Sigmoid colon (tissue), 7 donors: ENCODE measurements around the gene UPK1A. TPM values are rescaled to one million over a fixed set of nuclear protein-coding genes. Genes with fewer than 3 reads are reported as not detected.

ENCODE experiments used
- DNase-seq: peaks from one replicate; pipeline ENCODE4 v3.0.0-alpha.2; 2019
- H3K27ac ChIP-seq, 4 donors: fragments of 200-600 bp; sonication (generic); one replicate each; pipeline ENCODE4 v1.5.1; 2016 to 2019; ENCODE audit warnings: mild to moderate bottlenecking in 1 of 4
- H3K27me3 ChIP-seq, 3 donors: fragments of 200-600 bp; sonication (generic); one replicate each; pipeline ENCODE4 v1.5.1; 2019; ENCODE audit warnings: mild to moderate bottlenecking in 1 of 3
- H3K36me3 ChIP-seq, 4 donors: fragments of 200-600 bp; sonication (generic); one replicate each; pipeline ENCODE4 v1.5.1; 2016 to 2019
- H3K4me1 ChIP-seq, 4 donors: fragments of 200-600 bp; sonication (generic); one replicate each; pipeline ENCODE4 v1.5.1; 2017 to 2019
- H3K4me3 ChIP-seq, 4 donors: fragments of 200-600 bp; sonication (generic); one replicate each; pipeline ENCODE4 v1.5.1; 2017 to 2019; ENCODE audit warnings: mild to moderate bottlenecking in 2 of 4, moderate library complexity in 1 of 4
- H3K9me3 ChIP-seq, 4 donors: fragments of 200-600 bp in 3 of 4; sonication (generic) in 3 of 4; one replicate each; pipeline versions ENCODE4 v1.5.1 to v1.6.1; 2013 to 2019
- CTCF ChIP-seq, 4 experiments: fragments of 450-650 bp in 3 of 4; fragments of 200-600 bp in 1 of 4; IDR thresholded peaks; one replicate each; pipeline ENCODE4 v1.5.1; 2016 to 2019; ENCODE audit warnings: antibody characterized with exemption in 4 of 4, mild to moderate bottlenecking in 3 of 4, moderate library complexity in 2 of 4
- EP300 ChIP-seq, 4 donors: sonication (generic); formaldehyde crosslinking; IDR thresholded peaks; one replicate each; pipeline ENCODE4 v1.6.1; 2017; ENCODE audit warnings: antibody characterized with exemption in 4 of 4
- POLR2A ChIP-seq, 2 donors: fragments of 450-650 bp; IDR thresholded peaks; one replicate each; pipeline ENCODE4 v1.6.1; 2016; ENCODE audit warnings: antibody characterized with exemption in 2 of 2, mild to moderate bottlenecking in 2 of 2, moderate library complexity in 2 of 2
- POLR2AphosphoS5 ChIP-seq, 4 donors: sonication (generic); formaldehyde crosslinking; IDR thresholded peaks; one replicate each; pipeline ENCODE4 v1.6.1; 2017; ENCODE audit warnings: antibody characterized with exemption in 4 of 4
- WGBS, 2 donors: extraction: QIAGEN DNeasy Blood & Tissue Kit; methylation state at CpG; one replicate each; pipeline ENCODE4 v1.1.7; 2013; 5-methylcytosine and 5-hydroxymethylcytosine counted together
- intact Hi-C: fragments of 100-400 bp; cut with DNase I; formaldehyde crosslinking; loops from one replicate; pipeline ENCODE4 v1.15.1; 2023
- polyA plus RNA-seq, 3 donors: library from polyadenylated mRNA; stranded (reverse); fragments of 200-250 nt; gene quantifications; one replicate each; pipeline ENCODE4 v1.2.3, GENCODE V29; 2013
- total RNA-seq, 4 donors: library from RNA; depleted of rRNA; stranded (reverse); fragments of >200 nt; gene quantifications; one replicate each; pipeline ENCODE4 v1.1.0, GENCODE V29; 2016
- donor health status: healthy with polysubstance abuse.
- donor health status: Bipolar disorder and iron deficiency.
- donor health status: healthy.

UPK1A gene
- total and polyA plus RNA-seq, 7 donors, result 0.55 TPM; not detected in 6

- Histone ChIP-seq H3K27me3 (peaks cover 0 to 16% (median 0%) of the 10 kb centered on the region in 3 donors), H3K4me3 (no peak overlapping the region), H3K9me3 (no peaks in the 10 kb centered on the region), H3K4me1 (no peaks in the 10 kb centered on the region), H3K27ac (no peak overlapping the region), H3K36me3 (no peaks in the 10 kb centered on the region)
- intact Hi-C loops, result no loop called here
- no peak for DNase-seq
- no peak for TF ChIP-seq POLR2A (IDR thresholded peaks at IDR 0.05)
- no peak for TF ChIP-seq EP300 (IDR thresholded peaks at IDR 0.05)
- no peak for TF ChIP-seq CTCF (IDR thresholded peaks at IDR 0.05)
- TF ChIP-seq POLR2AphosphoS5 (IDR thresholded peaks at IDR 0.05), result no peak
- WGBS, 2 donors, result 95 to 99% methylated on average over 1 of the region's 1 CpG
These were observed 42.1 kb downstream of the UPK1A start for GRCh38 chr19:35708391-35708790.

DNA sequence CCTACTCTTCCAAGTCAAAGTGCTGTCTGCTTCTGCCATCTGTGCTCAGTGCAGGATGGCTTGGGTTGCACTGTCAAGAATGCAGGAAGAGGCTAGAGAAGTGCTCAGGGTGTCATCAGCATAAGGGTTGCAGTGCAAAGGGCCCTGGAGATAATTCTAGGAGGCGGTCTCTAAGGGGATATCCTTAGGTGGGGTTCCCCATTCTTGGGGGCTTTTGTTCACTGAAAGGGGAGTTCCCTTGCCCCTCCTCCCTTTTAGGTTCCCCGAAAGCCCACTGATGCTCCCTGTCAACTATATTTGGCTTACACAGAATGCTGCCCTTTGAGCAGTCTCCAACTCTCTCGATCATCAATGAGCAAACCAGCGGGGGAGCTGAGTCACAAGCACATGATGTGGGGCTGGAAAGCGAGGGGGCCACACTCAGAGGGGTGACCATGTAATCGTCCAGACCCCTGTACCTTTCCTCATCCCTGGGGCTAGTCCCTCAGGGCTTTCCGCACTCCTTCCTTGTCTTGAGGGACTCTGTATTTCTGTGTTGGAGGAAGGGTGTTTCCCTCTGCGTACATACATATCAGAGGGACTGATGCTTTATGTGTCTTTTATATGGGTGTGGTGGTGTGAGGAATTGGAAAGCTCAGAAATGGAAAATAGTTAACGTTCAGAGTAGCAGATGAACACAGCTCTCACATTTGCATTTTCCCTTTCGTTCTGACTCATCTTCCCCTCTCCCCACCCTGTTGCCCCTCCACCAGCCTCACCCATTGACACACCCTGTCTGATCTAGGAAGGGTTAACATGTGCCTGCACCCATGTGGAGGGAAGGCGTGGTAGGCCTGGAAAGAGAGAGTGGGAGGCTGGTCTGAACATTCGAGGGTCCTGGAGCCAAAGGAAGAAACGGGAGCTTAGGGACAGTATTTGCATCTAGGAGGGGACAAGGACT lies 44.7 kb downstream of the UPK1A start:
- Histone ChIP-seq H3K27me3 (no peaks in the 10 kb centered on the region), H3K36me3 (no peaks in the 10 kb centered on the region), H3K9me3 (no peaks in the 10 kb centered on the region), H3K27ac (no peak overlapping the region), H3K4me3 (no peak overlapping the region), H3K4me1 (peaks cover 0 to 9% (median 8%) of the 10 kb centered on the region in 4 donors)
- DNase-seq, result no peak
- 58 to 61% methylated on average over 13 of the region's 13 CpGs for WGBS, 2 donors
- no peak for TF ChIP-seq EP300 (IDR thresholded peaks at IDR 0.05)
- no peak for TF ChIP-seq CTCF (IDR thresholded peaks at IDR 0.05)
- no peak for TF ChIP-seq POLR2AphosphoS5 (IDR thresholded peaks at IDR 0.05)
- no peak for TF ChIP-seq POLR2A (IDR thresholded peaks at IDR 0.05)
- intact Hi-C loops, result no loop called here

DNA sequence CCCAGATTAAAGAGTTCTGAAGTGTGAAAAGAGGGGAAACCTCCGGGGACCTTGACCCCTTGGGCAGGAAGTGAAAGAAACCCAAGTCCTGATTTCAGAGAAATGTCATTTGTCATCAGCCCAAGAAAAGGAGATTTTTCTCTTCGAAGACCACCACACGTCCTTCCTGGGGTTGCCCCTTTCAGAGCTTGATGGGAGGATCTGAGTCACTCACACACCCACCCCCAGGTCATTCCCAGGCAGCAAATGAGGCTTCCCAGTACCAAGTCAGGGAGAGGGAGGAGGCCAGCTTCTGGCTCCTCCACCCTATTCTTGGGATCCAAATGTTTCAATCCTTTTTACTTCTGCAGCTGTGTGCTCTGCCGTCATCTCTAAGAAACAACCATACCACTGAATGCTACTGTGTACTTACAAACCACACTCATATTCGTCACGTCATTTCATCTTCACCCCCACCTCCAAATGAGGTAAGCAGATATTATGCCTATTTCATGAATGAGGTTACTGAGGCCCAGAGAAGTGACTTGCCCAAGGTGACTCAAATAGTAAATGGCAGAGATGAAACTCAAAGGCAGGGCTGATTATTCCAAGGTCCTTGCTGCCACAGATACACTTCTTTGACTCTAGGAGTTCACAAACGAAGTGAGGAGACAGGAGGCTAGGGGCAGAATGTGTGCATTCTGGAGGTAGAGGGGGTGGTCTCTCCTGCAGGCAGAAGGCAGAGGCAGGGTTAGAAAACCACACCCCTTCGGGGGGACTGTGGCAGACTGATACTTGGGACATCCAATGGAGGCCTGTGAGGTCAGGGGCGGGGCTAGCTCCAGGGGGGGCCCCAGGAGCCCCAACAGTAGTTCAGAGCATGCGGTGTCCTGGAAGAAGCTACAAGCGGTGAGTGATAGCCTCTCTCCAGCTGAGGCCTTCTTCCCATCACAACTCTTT lies 46.5 kb downstream of the UPK1A start:
- Histone ChIP-seq H3K4me1 (peaks cover 0 to 15% (median 13%) of the 10 kb centered on the region in 4 donors), H3K9me3 (no peaks in the 10 kb centered on the region), H3K4me3 (no peak overlapping the region), H3K36me3 (no peaks in the 10 kb centered on the region), H3K27ac (no peak overlapping the region), H3K27me3 (no peaks in the 10 kb centered on the region)
- intact Hi-C loops, result no loop called here
- WGBS, 2 donors, result 73 to 81% methylated on average over 11 of the region's 11 CpGs
- DNase-seq, result no peak
- no peak for TF ChIP-seq EP300 (IDR thresholded peaks at IDR 0.05)
- no peak for TF ChIP-seq CTCF (IDR thresholded peaks at IDR 0.05)
- no peak for TF ChIP-seq POLR2A (IDR thresholded peaks at IDR 0.05)
- TF ChIP-seq POLR2AphosphoS5 (IDR thresholded peaks at IDR 0.05), result no peak

GRCh38 chr19:35713506-35713850 lies 47.2 kb downstream of the UPK1A start:
- Histone ChIP-seq H3K27me3 (no peaks in the 10 kb centered on the region), H3K27ac (no peak overlapping the region), H3K36me3 (no peaks in the 10 kb centered on the region), H3K9me3 (no peaks in the 10 kb centered on the region), H3K4me1 (peaks cover 0 to 17% (median 13%) of the 10 kb centered on the region in 4 donors), H3K4me3 (no peak overlapping the region)
- no peak for DNase-seq
- TF ChIP-seq CTCF (IDR thresholded peaks at IDR 0.05) (no peak), EP300 (IDR thresholded peaks at IDR 0.05) (no peak), POLR2AphosphoS5 (IDR thresholded peaks at IDR 0.05) (no peak)
- intact Hi-C loops, result no loop called here
- WGBS, 2 donors, result 69 to 86% methylated on average over 2 of the region's 2 CpGs
